ENCODE measurements around the gene MYCN.

- TF ChIP-seq, protein P1, sequence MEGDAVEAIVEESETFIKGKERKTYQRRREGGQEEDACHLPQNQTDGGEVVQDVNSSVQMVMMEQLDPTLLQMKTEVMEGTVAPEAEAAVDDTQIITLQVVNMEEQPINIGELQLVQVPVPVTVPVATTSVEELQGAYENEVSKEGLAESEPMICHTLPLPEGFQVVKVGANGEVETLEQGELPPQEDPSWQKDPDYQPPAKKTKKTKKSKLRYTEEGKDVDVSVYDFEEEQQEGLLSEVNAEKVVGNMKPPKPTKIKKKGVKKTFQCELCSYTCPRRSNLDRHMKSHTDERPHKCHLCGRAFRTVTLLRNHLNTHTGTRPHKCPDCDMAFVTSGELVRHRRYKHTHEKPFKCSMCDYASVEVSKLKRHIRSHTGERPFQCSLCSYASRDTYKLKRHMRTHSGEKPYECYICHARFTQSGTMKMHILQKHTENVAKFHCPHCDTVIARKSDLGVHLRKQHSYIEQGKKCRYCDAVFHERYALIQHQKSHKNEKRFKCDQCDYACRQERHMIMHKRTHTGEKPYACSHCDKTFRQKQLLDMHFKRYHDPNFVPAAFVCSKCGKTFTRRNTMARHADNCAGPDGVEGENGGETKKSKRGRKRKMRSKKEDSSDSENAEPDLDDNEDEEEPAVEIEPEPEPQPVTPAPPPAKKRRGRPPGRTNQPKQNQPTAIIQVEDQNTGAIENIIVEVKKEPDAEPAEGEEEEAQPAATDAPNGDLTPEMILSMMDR (IDR thresholded peaks at IDR 0.05; ENCODE audit: poor library complexity): no peak
- TF ChIP-seq EZH2phosphoT487 (IDR thresholded peaks at IDR 0.05; ENCODE audit: low read depth, severe bottlenecking, unreplicated experiment) (no peak), EZH2 (IDR thresholded peaks at IDR 0.05; ENCODE audit: borderline replicate concordance) (no peak)
These were observed 46.5 kb upstream of the MYCN start for GRCh38 chr2:15893689-15894480.
